Activated CD8-positive, alpha-beta T cell treated with anti-CD3 and anti-CD28 coated beads for 36 hours (primary cell): Measurements from ENCODE around the gene RNF213. TPM values are rescaled to one million over a fixed set of nuclear protein-coding genes. Genes with fewer than 3 reads are reported as not detected.
A peak's percentile ranks its signal among the peaks of the same experiment; 100 is the strongest.
"Not testable (repeated sequence)": the region's sequence is repeated elsewhere in the genome, so short reads cannot be mapped to it uniquely, and the experiment has no call there.

Experiments used
- ATAC-seq: fragments of 200-7000 bp; cut with Tn5 transposase; one replicate; pipeline ENCODE4 v1.10.0; 2021; ENCODE audit warnings: mild to moderate bottlenecking, moderate library complexity
- CTCF ChIA-PET: fragments of 350-600 bp; sonication (Branson Sonifier 250); formaldehyde crosslinking; loops from one replicate; lab custom pipeline; 2021; ENCODE audit warnings: antibody characterized with exemption; lab: Charles Lee
- POLR2A ChIA-PET: fragments of 350-600 bp; sonication (Branson Sonifier 250); formaldehyde crosslinking; loops from one replicate; lab custom pipeline; 2021; ENCODE audit warnings: antibody characterized with exemption; lab: Charles Lee
- DNase-seq: peaks from one replicate; pipeline ENCODE4 v3.0.0-alpha.2; 2020
- H3K27ac Mint-ChIP-seq: one replicate; pipeline ENCODE4 v1.8.0; 2021; ENCODE audit warnings: mild to moderate bottlenecking, mixed read lengths
- H3K27me3 Mint-ChIP-seq: one replicate; pipeline ENCODE4 v1.8.0; 2021; ENCODE audit warnings: mixed read lengths
- H3K36me3 Mint-ChIP-seq: one replicate; pipeline ENCODE4 v1.8.0; 2021; ENCODE audit warnings: low read depth, mixed read lengths
- H3K4me1 Mint-ChIP-seq: one replicate; pipeline ENCODE4 v1.8.0; 2021; ENCODE audit warnings: low read depth, mixed read lengths
- H3K4me3 Mint-ChIP-seq: one replicate; pipeline ENCODE4 v1.8.0; 2021; ENCODE audit warnings: mild to moderate bottlenecking, moderate library complexity, mixed read lengths
- H3K9me3 Mint-ChIP-seq: one replicate; pipeline ENCODE4 v1.8.0; 2021; ENCODE audit warnings: mixed read lengths
- intact Hi-C: fragments of 100-400 bp; cut with micrococcal nuclease; formaldehyde crosslinking; loops from one replicate; pipeline ENCODE4 v1.10.0; 2022
- total RNA-seq, 2 experiments: library from RNA; stranded (reverse); gene quantifications; one replicate each; pipeline ENCODE4 v1.2.3, GENCODE V29; 2021
- TF ChIP-seq, protein P1 (sequence below): fragments of 200-600 bp; IDR thresholded peaks from one replicate; pipeline ENCODE4 v1.8.0; 2022; ENCODE audit warnings: antibody characterized with exemption, mild to moderate bottlenecking

The RNF213 gene
- total RNA-seq, 2 experiments from 2014 or later = 131 to 142 TPM

- ATAC-seq (no peak), DNase-seq (no peak)
- peaks cover 8% of the 10 kb centered on the region for H3K36me3 Mint-ChIP-seq
- H3K9me3 Mint-ChIP-seq = no peaks in the 10 kb centered on the region
- H3K27me3 Mint-ChIP-seq = no peaks in the 10 kb centered on the region
- intact Hi-C loops = no loop called here
- no peak overlapping the region for H3K4me3 Mint-ChIP-seq
- TF ChIP-seq, protein P1, sequence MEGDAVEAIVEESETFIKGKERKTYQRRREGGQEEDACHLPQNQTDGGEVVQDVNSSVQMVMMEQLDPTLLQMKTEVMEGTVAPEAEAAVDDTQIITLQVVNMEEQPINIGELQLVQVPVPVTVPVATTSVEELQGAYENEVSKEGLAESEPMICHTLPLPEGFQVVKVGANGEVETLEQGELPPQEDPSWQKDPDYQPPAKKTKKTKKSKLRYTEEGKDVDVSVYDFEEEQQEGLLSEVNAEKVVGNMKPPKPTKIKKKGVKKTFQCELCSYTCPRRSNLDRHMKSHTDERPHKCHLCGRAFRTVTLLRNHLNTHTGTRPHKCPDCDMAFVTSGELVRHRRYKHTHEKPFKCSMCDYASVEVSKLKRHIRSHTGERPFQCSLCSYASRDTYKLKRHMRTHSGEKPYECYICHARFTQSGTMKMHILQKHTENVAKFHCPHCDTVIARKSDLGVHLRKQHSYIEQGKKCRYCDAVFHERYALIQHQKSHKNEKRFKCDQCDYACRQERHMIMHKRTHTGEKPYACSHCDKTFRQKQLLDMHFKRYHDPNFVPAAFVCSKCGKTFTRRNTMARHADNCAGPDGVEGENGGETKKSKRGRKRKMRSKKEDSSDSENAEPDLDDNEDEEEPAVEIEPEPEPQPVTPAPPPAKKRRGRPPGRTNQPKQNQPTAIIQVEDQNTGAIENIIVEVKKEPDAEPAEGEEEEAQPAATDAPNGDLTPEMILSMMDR = no peak
- ChIA-PET CTCF (no interaction called here), POLR2A (no interaction called here)
- H3K4me1 Mint-ChIP-seq = peaks cover 6% of the 10 kb centered on the region
- H3K27ac Mint-ChIP-seq = peak overlapping the region; percentile 8
Observed at GRCh38 chr17:80397034-80397387, 136.4 kb downstream of the RNF213 start.

GRCh38 chr17:80397686-80398085 is 137.0 kb downstream of the RNF213 start:
- Mint-ChIP-seq H3K27ac (no peak overlapping the region), H3K36me3 (peaks cover 6% of the 10 kb centered on the region), H3K4me1 (peaks cover 6% of the 10 kb centered on the region), H3K9me3 (no peaks in the 10 kb centered on the region), H3K27me3 (no peaks in the 10 kb centered on the region), H3K4me3 (no peak overlapping the region)
- ChIA-PET POLR2A (no interaction called here), CTCF (no interaction called here)
- DNase-seq (no peak), ATAC-seq (no peak)
- TF ChIP-seq, protein P1 = no peak
- intact Hi-C loops = no loop called here

DNA sequence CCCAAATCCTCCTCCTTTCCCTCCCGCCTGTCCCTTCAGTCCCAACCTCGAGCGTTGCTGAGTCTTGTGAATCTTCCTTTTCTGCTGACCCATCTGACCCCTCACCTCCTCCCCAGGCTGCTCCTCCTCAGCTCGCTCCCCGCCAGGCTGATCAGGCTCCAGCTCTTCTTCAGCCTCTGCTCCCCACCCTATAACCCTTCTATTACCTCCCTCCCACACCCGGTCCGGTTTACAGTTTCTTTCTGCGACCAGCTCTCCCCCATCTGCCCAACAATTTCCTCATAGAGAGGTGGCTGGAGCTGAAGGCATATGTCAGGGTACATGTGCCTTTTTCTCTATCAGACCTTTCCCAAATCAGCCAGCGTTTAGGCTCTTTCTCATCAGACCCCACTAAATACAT is 140.4 kb downstream of the RNF213 start:
- intact Hi-C loops, H3K27ac Mint-ChIP-seq, H3K4me1 Mint-ChIP-seq, H3K36me3 Mint-ChIP-seq, POLR2A ChIA-PET, DNase-seq, ATAC-seq, H3K27me3 Mint-ChIP-seq, H3K4me3 Mint-ChIP-seq, H3K9me3 Mint-ChIP-seq: not testable (repeated sequence)
- CTCF ChIA-PET = interaction anchor here (1.2 kb wide), 1 partner anchor 17 kb away, joined by 3 read pairs; no protein-coding TSS in a partner anchor

DNA sequence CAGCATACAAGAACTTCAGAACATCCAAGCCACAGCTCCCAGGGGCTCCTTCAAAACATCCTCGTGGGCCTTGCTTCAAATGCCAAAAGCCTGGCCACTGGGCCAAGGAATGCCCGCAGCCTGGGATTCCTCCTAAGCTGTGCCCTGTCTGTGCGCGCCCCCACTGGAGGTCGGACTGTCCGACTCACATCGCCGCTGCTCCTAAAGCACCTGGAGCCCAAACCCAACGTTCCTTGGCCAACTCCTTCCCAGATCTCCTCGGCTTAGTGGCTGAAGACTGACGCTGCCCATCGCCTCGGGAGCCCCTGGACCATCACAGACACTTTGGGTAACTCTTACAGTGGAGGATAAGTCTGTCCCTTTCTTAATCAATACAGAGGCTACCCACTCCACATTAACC is 141.4 kb downstream of the RNF213 start:
- H3K9me3 Mint-ChIP-seq, H3K36me3 Mint-ChIP-seq, DNase-seq, H3K27ac Mint-ChIP-seq, POLR2A ChIA-PET, H3K27me3 Mint-ChIP-seq, ATAC-seq, intact Hi-C loops, H3K4me3 Mint-ChIP-seq, H3K4me1 Mint-ChIP-seq: not testable (repeated sequence)
- CTCF ChIA-PET = interaction anchor here (1.2 kb wide), 1 partner anchor 18 kb away, joined by 3 read pairs; no protein-coding TSS in a partner anchor

DNA sequence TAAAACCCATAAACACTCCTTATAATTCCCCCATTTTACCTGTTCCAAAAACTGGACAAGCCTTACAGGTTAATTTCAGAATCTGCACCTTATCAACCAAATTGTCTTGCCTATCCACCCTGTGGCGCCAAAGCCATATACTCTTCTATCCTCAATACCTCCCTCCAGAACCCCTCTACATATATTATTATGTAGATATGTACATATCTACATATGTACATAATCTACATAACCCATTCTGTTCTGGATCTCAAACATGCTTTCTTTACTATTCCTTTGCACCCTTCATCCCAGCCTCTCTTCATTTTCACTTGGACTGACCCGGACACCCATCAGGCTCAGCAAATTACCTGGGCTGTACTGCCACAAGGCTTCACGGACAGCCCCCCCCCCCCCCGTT is 142.3 kb downstream of the RNF213 start:
- H3K4me3 Mint-ChIP-seq = no peak overlapping the region
- no peak overlapping the region for H3K27ac Mint-ChIP-seq
- DNase-seq = no peak
- H3K9me3 Mint-ChIP-seq = no peaks in the 10 kb centered on the region
- TF ChIP-seq, protein P1 = no peak
- no peaks in the 10 kb centered on the region for H3K36me3 Mint-ChIP-seq
- intact Hi-C loops = no loop called here
- ATAC-seq = no peak
- H3K27me3 Mint-ChIP-seq = no peaks in the 10 kb centered on the region
- ChIA-PET CTCF (no interaction called here), POLR2A (interaction anchor here (0.6 kb wide), 1 partner anchor 197 kb away, joined by 3 read pairs; no protein-coding TSS in a partner anchor)
- H3K4me1 Mint-ChIP-seq = peaks cover 2% of the 10 kb centered on the region

DNA sequence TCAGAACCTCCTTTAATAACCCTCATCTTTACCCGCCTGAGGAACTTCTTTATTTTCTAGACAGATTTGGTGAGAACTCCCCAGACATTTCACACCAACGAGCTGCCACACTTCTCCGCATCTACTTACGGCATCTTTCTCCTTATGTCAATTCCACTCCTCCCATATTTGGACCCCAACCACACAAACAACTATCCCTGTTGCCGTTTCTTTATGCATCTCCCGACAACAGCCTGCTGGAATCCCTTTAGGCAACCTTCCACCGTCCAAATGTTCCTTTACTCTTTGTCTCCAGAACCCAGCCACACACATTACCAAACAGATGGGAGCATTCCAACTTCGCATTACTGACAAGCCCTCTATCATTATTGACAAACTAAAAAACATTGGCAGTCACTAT is 145.5 kb downstream of the RNF213 start:
- ATAC-seq = no peak
- H3K4me1 Mint-ChIP-seq = peaks cover 4% of the 10 kb centered on the region
- H3K27ac Mint-ChIP-seq = no peak overlapping the region
- intact Hi-C loops = no loop called here
- no peaks in the 10 kb centered on the region for H3K36me3 Mint-ChIP-seq
- H3K27me3 Mint-ChIP-seq = no peaks in the 10 kb centered on the region
- no peak overlapping the region for H3K4me3 Mint-ChIP-seq
- ChIA-PET CTCF (no interaction called here), POLR2A (no interaction called here)
- TF ChIP-seq, protein P1 = no peak
- DNase-seq = no peak
- H3K9me3 Mint-ChIP-seq = no peaks in the 10 kb centered on the region

DNA sequence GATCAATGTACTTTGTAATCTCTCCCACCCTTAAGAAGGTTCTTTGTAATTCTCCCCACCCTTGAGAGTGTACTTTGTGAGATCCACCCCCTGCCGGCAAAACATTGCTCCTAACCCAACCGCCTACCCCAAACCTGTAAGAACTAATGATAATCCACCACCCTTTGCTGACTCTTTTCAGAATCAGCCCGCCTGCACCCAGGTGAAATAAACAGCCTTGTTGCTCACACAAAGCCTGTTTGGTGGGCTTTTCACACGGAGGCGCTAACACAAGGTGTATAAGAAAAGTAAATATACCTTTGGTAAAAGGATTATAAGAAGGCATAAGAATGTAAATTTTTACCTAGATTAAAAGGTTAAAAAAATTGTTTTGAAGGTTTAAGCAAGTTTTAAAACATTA is 147.3 kb downstream of the RNF213 start:
- DNase-seq, H3K27me3 Mint-ChIP-seq, CTCF ChIA-PET, H3K4me1 Mint-ChIP-seq, intact Hi-C loops, ATAC-seq, POLR2A ChIA-PET, H3K9me3 Mint-ChIP-seq, H3K36me3 Mint-ChIP-seq, H3K27ac Mint-ChIP-seq, H3K4me3 Mint-ChIP-seq: not testable (repeated sequence)
